Measurements from ENCODE around the gene MUC20.
"Not testable (repeated sequence)": the region's sequence is repeated elsewhere in the genome, so short reads cannot be mapped to it uniquely, and the experiment has no call there.

MUC20 gene

DNA sequence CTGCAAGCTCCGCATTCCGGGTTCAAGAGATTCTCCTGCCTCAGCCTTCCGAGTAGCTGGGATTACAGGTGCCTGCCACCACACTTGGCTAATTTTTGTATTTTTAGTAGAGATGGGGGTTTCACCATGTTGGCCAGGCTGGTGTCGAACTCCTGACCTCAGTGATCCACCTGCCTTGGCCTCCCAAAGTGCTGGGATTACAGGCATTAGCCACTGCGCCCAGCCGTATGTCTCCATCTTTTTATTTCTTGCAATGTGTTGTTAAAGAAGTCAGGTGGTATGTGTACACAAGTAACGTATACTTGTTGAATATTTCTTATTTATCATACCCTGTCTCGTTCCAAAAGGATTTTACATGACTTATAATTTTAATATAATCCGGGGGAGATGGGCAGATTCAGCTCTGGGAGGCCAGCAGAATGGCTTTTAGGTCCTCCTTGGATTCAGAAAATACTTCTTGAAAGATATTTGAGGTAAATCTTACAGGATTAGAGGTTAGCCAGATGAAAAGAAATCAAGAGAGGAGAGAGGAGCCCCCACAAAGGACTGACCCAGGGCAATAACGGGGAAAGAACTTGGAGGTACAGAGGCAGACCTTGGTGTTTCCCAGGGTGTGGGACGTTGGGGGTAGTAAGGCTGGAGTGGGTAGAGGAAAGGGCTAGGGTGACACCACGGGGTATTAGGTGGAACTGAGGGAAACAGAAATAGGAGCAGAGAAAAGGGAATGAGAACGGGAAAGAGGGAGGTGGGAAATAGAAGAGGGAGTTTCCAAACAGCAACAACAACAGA lies 27.2 kb upstream of the MUC20 start:
- DNase-seq: no peak

DNA sequence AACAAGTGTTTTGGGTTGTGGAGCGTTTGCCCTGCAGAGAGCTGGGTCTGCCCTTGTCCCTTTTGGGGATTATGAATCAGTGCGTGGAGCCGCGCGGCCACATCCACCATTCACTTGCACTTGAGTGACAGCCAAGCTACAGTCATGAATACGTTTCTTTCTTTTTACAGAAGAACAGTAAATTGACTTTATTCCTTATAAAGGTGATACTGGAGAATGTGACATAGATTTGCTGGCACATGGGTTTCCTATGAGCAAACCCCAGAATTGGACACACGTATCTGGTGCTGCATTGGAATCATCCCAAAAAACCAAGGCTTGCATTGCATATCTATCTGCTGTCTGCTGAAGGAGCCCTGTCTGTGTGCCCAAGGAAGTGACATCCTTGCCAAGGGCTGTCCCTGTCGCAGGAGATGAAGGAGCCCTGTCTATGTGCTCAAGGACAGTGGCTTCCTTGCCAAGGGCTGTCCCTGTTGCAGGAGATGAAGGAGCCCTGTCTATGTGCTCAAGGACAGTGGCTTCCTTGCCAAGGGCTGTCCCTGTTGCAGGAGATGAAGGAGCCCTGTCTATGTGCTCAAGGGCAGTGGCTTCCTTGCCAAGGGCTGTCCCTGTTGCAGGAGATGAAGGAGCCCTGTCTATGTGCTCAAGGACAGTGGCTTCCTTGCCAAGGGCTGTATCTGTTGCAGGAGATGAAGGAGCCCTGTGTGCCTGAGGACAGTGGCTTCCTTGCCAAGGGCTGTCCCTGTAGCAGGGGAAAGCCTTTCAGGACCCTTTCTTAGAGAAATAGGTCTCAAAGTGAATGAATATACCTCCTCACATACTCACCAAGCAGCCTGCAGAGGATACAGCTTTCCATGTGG lies 26.3 kb upstream of the MUC20 start:
- peak; percentile 47 for DNase-seq

- DNase-seq: peak; percentile 57
These were observed 24.0 kb upstream of the MUC20 start for GRCh38 chr3:195696632-195697278.

GRCh38 chr3:195697582-195698324 lies 23.0 kb upstream of the MUC20 start:
- DNase-seq: peak; percentile 67

GRCh38 chr3:195698325-195698646 lies 22.5 kb upstream of the MUC20 start:
- no peak for DNase-seq

DNA sequence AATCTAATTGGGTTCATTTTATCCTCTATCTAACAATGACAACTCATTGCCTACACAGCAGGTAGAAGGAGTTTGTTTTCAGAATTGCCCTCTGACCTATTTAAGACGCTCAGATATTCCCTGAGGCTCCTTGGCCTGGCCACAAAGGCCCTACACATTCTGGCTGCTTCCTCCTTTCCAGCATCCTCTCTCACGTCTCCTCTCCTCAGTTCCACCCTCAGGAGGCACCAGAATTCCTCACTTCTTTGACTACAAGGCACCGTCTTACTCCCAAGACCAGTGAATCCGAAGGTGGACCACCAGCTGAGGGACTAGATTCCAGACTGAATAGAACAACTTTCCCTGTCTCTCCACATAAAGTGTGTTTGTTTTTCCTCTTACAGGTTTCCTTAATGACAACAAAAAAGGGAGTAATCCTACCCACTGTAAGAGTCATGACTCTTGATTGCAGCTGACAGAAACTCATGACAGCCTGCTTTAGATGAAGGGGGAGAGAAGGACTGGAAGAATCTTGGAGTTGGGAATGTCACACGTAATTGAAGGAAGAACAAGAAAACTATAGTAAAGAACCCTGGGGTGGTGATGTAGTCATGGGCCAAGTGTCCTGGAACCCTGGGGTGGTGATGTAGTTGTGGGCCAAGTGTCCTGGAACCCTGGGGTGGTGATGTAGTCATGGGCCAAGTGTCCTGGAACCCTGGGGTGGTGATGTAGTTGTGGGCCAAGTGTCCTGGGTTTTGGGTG lies 22.0 kb upstream of the MUC20 start:
- no peak for DNase-seq

- DNase-seq: no peak
These were observed 21.4 kb upstream of the MUC20 start for GRCh38 chr3:195699388-195699771.

DNA sequence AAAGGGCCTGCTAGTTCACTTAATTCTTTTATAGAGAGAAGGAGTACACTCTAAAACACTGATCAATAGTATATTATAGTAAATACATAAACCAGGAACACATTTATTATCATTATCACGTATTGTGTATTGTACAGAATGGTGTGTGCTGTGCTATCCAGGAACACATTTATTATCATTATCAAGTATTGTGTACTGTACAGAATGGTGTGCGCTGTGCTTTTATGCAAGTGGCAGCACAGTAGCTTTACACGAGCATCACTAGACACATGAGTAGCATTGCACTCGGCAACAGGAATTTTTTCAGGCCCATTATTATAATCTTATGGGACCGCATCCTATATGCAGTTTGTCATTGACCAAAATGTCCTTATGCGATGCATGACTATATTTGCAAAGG lies 20.9 kb upstream of the MUC20 start:
- no peak for DNase-seq

GRCh38 chr3:195700319-195700718 lies 20.5 kb upstream of the MUC20 start:
- DNase-seq: no peak

GRCh38 chr3:195701042-195701915 lies 19.5 kb upstream of the MUC20 start:
- no peak for DNase-seq

DNA sequence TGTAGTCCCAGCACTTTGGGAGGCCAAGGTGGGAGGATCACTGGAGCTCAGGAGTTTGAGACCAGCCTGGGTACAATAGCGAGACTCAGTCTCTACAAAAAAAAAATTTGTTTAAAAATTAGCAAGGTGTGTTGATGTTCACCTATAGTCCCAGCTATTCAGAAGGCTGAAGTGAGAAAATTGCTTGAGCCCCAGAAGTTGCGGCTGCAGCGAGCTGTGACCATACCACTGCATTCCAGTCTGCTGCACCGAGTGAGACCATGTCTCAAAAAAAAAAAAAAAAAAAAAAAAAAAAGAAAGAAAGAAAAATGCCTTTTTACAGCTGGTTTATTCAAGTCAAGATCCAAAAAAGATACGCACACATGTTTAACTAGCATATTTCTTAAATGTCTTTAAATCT lies 17.0 kb upstream of the MUC20 start:
- peak; percentile 50 for DNase-seq

DNA sequence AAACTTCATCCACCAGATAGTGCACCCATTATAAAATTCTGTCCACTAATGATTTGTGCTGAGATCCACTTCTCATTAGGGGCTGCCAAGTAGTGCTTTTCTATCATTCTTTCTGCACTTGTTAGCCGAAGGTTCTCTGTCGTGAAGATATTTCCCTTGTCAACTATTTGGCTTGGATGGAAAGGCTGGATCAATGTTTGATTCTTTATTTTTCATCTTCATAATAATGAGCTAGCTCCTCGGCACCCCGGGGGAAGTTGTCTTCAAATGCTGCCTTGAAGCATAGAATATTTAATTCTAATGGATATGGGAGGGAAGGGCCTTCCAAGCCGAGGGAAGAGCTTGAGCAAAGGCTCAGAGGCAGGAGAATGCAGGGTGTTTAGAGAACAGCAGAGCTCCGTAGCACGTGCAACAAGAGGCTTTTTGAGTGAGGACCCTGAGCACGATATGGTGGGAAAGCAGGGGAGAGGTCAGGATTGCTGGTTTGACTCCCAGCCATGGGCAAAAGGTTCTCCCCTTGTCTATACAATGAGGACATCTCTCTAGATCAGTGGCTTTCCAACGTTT lies 16.3 kb upstream of the MUC20 start:
- peak; percentile 50 for DNase-seq

- DNase-seq: no peak
These were observed 15.4 kb upstream of the MUC20 start for GRCh38 chr3:195705081-195705991.

GRCh38 chr3:195708061-195708460 lies 12.7 kb upstream of the MUC20 start:
- no peak for DNase-seq

DNA sequence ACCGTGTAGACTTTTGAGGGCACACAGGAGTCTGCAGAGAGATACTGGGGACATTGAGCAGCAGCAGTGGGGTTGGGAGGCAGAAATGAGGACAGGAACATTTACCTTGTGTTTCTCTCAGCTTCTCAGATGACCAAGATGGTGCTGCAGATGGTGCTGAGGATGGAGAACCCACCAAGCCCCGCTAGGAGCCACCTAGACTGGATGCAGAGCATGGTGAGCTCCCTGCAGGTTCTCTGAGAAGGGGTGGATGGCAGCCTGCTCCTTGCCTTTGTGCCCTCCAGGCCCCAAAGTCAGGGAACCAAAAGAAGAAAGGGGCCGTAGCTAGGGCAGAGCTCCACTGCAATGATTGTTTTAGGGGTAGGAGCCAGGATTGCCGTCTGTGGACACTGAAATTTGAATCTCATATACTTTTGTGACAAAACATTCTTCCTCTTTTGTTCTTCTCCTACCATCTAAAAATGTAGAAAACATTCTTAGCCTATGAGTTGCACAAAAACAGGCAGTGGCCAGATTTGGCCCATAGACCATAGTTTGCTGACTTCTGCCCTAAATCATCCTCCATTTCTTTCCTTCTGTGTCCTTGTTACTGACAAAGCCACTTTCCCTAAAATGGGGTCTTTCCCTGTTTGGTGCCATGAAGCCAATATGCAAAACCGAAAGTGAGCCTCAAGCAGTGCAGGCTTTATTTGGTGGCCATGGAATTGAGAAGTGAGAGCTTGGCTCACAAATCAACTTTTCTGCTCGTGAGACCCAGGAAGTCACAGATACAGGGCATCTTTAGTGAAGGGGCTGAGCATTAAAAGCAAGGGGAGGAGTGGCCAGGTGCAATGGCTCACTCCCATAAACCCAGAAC lies 11.9 kb upstream of the MUC20 start:
- no peak for DNase-seq

DNA sequence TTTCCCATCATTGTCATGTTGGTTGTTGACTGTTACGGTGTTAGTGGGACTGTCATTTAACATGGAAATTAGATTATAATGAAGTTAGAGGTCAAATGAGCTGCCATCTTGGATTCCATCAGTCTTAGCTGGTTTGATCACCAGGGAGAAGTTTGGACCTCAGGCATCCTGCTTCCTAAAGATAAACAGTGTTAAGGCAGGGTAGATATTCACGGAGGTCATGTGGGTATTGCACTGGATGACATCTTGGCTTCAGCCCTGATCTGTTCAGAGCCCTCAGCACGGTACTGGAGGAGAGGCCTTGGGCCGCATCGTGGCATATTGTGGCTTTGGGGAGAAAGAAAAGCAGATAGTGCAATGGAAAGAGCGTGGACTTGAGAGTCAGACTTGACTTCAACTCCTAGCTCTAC lies 11.1 kb upstream of the MUC20 start:
- no peak for DNase-seq

- DNase-seq: not testable (repeated sequence)
These were observed 10.5 kb upstream of the MUC20 start for GRCh38 chr3:195710126-195710905.
